Calu3 (cell line): Measurements from ENCODE around the gene ZBTB20. TPM values are rescaled to one million over a fixed set of nuclear protein-coding genes. Genes with fewer than 3 reads are reported as not detected.

Experiments
- BruUV-seq: library from RNA; stranded (reverse); fragments of 400-500 nt; replicated peaks from 2 replicates; lab custom pipeline; 2021; lab: Mats Ljungman, UMichigan
- CTCF ChIA-PET: fragments of 300-600 bp; sonication (Branson Sonifier 250); formaldehyde crosslinking; loops from one replicate; lab custom pipeline; 2022; ENCODE audit warnings: antibody characterized with exemption; lab: Charles Lee
- DNase-seq: peaks from one replicate; pipeline ENCODE4 v3.0.0; 2022
- H3K27ac Mint-ChIP-seq: one replicate; pipeline ENCODE4 v1.8.0; 2022; ENCODE audit warnings: mixed read lengths; ENCODE audit not compliant: unreplicated experiment
- H3K27me3 Mint-ChIP-seq: one replicate; pipeline ENCODE4 v1.8.0; 2022; ENCODE audit warnings: mixed read lengths; ENCODE audit not compliant: unreplicated experiment
- H3K36me3 Mint-ChIP-seq: one replicate; pipeline ENCODE4 v1.8.0; 2022; ENCODE audit warnings: mild to moderate bottlenecking, moderate library complexity, mixed read lengths; ENCODE audit not compliant: insufficient read depth, unreplicated experiment
- H3K4me1 Mint-ChIP-seq: one replicate; pipeline ENCODE4 v1.8.0; 2022; ENCODE audit warnings: mild to moderate bottlenecking, low read depth, mixed read lengths; ENCODE audit not compliant: unreplicated experiment
- H3K4me3 Mint-ChIP-seq: one replicate; pipeline ENCODE4 v1.8.0; 2022; ENCODE audit warnings: mild to moderate bottlenecking, low read depth, moderate library complexity, mixed read lengths; ENCODE audit not compliant: unreplicated experiment
- H3K9me3 Mint-ChIP-seq: one replicate; pipeline ENCODE4 v1.8.0; 2022; ENCODE audit warnings: low read depth, mixed read lengths; ENCODE audit not compliant: unreplicated experiment
- CTCF ChIP-seq: fragments of 200-600 bp; IDR thresholded peaks from one replicate; pipeline ENCODE4 v1.8.0; 2022; ENCODE audit warnings: antibody characterized with exemption; ENCODE audit not compliant: unreplicated experiment
- intact Hi-C: fragments of 100-400 bp; cut with micrococcal nuclease; formaldehyde crosslinking; loops from one replicate; pipeline ENCODE4 v1.10.0; 2022; ENCODE audit not compliant: unreplicated experiment
- total RNA-seq: library from RNA; stranded (reverse); gene quantifications from 2 replicates; pipeline ENCODE4 v1.2.3, GENCODE V29; 2022

ZBTB20 gene
- total RNA-seq, 1 experiment from 2014 or later: 24.1 TPM

DNA sequence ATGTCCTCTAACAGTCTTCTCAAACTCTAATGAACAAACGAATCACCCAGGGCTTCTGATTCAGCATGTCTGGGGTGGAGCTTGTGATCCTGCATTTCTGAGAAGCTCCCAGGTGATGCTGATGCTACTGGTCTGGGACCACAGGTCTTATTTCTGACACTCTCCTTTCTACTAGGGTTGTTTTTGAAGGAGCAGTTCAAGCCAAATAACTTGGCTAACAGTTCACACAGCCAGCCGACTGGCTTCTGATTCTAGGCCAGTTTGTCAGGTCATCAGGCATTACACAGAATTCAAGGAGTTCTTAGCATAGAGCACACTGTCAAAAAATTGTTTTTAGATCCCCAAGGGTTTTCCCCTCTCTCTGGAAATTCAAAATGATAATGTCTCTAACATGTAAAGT is 752.5 kb downstream of the ZBTB20 start:
- TF ChIP-seq CTCF: no peak
- H3K4me3 Mint-ChIP-seq: no peak overlapping the region
- BruUV-seq: no TSS peak
- H3K27me3 Mint-ChIP-seq: no peaks in the 10 kb centered on the region
- no peaks in the 10 kb centered on the region for H3K4me1 Mint-ChIP-seq
- H3K36me3 Mint-ChIP-seq: no peaks in the 10 kb centered on the region
- H3K27ac Mint-ChIP-seq: no peak overlapping the region
- no peaks in the 10 kb centered on the region for H3K9me3 Mint-ChIP-seq
- intact Hi-C loops: no loop called here
- no peak for DNase-seq
- CTCF ChIA-PET: no interaction called here

DNA sequence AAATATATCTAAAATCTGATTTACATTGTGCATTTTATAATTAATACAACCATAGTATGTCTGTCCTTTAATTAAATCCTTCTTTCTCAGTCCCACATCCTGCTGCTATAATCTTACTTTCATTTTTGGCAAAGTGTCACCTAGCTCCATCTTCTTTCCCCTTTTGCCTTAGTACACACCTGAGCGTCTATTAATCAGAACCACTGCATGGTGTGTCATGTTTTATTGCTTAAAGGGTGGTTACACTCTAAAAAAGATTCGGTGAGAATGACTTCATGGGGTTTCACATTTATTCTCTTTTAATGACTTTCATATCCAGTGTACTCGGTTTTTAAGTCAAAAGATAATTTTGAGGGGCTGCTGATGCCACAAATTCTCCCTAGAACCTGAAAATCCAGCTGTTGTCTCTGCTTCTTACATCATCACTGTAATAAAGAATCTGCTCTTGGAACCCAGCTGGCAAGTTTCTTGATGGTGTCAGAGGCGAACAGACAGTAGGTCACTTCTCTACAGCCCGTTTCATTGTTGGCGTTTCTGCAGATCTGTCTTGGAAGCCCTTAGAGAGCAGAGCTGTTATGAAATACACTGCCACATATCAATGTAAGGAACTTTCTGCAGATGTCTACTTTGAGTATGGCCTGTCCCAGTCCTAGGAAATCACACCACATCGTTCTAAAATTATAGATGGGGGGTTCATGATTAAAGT is 753.6 kb downstream of the ZBTB20 start:
- DNase-seq: no peak
- no peaks in the 10 kb centered on the region for H3K4me1 Mint-ChIP-seq
- no peaks in the 10 kb centered on the region for H3K36me3 Mint-ChIP-seq
- no peak overlapping the region for H3K27ac Mint-ChIP-seq
- H3K9me3 Mint-ChIP-seq: no peaks in the 10 kb centered on the region
- TF ChIP-seq CTCF: no peak
- no peaks in the 10 kb centered on the region for H3K27me3 Mint-ChIP-seq
- CTCF ChIA-PET: interaction anchor here (0.6 kb wide), 1 partner anchor 767 kb away, joined by 3 read pairs; no protein-coding TSS in a partner anchor
- BruUV-seq: no TSS peak
- intact Hi-C loops: no loop called here
- no peak overlapping the region for H3K4me3 Mint-ChIP-seq

DNA sequence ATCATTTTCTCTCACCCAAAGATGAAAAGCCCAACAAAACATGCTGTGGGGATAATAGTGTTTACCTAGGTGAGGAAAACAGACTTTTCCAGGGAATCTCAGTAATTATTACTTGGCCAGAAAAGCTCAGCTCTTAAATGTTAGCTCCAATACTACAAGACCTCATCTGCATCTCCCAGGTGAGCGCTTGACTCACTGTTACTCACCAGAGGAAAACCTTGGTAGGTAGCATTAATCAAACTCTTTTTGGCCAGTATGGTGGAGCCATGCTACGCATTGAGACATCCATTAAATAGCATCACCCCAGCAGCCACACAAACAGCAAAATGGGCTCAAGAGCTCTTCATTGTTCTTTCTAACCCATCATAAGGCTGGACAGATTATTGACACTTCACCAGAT is 754.3 kb downstream of the ZBTB20 start:
- H3K27me3 Mint-ChIP-seq: no peaks in the 10 kb centered on the region
- no peaks in the 10 kb centered on the region for H3K4me1 Mint-ChIP-seq
- intact Hi-C loops: no loop called here
- H3K36me3 Mint-ChIP-seq: no peaks in the 10 kb centered on the region
- H3K9me3 Mint-ChIP-seq: no peaks in the 10 kb centered on the region
- CTCF ChIA-PET: interaction anchor here (0.6 kb wide), 1 partner anchor 767 kb away, joined by 3 read pairs; no protein-coding TSS in a partner anchor
- H3K27ac Mint-ChIP-seq: no peak overlapping the region
- H3K4me3 Mint-ChIP-seq: no peak overlapping the region
- no peak for DNase-seq
- BruUV-seq: no TSS peak
- no peak for TF ChIP-seq CTCF

- no peaks in the 10 kb centered on the region for H3K4me1 Mint-ChIP-seq
- no peaks in the 10 kb centered on the region for H3K27me3 Mint-ChIP-seq
- no peaks in the 10 kb centered on the region for H3K9me3 Mint-ChIP-seq
- intact Hi-C loops: no loop called here
- H3K27ac Mint-ChIP-seq: no peak overlapping the region
- DNase-seq: no peak
- H3K4me3 Mint-ChIP-seq: no peak overlapping the region
- no TSS peak for BruUV-seq
- H3K36me3 Mint-ChIP-seq: no peaks in the 10 kb centered on the region
- CTCF ChIA-PET: no interaction called here
- TF ChIP-seq CTCF: no peak
Observed at GRCh38 chr3:114389156-114389555, 757.9 kb downstream of the ZBTB20 start.
